ENCODE measurements around the gene LRPAP1. TPM values are rescaled to one million over a fixed set of nuclear protein-coding genes. Genes with fewer than 3 reads are reported as not detected.

Gene LRPAP1
- total RNA-seq, 1 experiment from 2014 or later: 109 TPM

DNA sequence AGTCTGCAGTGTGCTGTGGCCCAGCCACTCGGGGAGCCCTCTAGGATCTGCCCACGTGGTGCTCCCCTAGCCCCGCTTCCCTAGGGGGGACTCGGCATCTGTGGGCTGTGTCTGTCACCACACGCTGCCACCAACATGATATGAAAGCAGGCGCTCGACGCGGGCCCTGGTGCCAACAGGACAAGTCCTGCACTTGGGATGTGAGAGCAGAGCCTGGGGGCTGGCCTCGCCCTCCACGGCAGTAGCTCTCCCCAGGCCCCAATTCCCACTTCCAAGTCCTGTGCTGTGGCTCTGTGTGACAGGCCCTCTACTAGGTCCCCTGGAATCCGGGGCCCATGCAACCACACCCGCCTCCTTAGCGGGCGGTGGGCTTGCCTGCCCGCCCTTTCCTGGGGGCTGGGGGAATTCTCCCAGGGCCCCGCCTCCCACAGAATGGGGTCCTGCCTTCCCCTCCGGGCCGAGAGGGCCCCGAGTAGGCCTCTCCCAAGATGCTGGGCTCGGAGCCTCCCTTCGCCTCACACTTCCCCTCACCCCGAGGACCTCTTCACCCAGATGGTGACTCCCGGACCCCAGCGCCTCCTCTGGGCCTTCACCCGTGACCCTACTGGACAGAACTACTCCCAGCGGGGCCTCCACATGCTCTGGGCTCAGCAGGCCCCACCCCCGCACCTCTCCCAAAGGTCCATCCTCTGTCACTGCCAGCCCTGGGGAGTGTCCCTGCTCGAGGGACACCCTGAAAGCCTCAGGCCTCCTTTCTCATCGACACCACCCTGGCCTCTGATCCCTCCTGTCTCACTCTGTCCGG is 11.2 kb downstream of the LRPAP1 start:
- peak; percentile 17 to 33 for DNase-seq
- no peak overlapping the region for H3K4me3 ChIP-seq

DNA sequence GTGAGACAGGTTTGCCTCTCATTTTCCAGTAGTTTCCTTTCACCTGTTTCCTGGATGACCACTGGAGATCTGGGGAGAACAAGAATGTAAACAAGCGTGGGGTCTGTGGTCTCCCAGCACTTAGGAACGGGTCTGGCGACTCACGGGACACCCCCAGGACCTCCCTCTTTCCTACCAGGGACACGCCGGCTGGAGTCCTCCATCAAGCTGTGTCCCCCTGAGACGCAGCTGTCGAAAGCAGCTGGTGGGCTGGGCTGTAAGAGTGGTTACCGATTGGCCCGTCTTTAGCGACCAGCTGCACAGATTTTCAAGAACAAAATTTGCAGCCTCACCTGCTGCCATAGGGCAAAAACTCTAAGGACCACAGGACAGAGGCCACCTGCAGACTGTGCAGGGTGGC is 11.9 kb downstream of the LRPAP1 start:
- H3K27me3 ChIP-seq: no peaks in the 10 kb centered on the region
- H3K27ac ChIP-seq: peak overlapping the region; percentile 52
- peak; percentile 89 to 91 for DNase-seq
- no peaks in the 10 kb centered on the region for H3K9me3 ChIP-seq (replicated peaks)
- H3K4me1 ChIP-seq: peaks cover 28% of the 10 kb centered on the region
- H3K36me3 ChIP-seq: peaks cover 54% of the 10 kb centered on the region
- no peak overlapping the region for H3K4me3 ChIP-seq

More for the DNA sequence above, 11.2 kb downstream of the LRPAP1 start:
- no peaks in the 10 kb centered on the region for H3K27me3 ChIP-seq
- H3K9me3 ChIP-seq (replicated peaks): no peaks in the 10 kb centered on the region
- H3K36me3 ChIP-seq: peaks cover 48% of the 10 kb centered on the region
- peaks cover 28% of the 10 kb centered on the region for H3K4me1 ChIP-seq
- peak overlapping the region; percentile 52; the same call in 1 of the 2 replicates for H3K27ac ChIP-seq

DNA sequence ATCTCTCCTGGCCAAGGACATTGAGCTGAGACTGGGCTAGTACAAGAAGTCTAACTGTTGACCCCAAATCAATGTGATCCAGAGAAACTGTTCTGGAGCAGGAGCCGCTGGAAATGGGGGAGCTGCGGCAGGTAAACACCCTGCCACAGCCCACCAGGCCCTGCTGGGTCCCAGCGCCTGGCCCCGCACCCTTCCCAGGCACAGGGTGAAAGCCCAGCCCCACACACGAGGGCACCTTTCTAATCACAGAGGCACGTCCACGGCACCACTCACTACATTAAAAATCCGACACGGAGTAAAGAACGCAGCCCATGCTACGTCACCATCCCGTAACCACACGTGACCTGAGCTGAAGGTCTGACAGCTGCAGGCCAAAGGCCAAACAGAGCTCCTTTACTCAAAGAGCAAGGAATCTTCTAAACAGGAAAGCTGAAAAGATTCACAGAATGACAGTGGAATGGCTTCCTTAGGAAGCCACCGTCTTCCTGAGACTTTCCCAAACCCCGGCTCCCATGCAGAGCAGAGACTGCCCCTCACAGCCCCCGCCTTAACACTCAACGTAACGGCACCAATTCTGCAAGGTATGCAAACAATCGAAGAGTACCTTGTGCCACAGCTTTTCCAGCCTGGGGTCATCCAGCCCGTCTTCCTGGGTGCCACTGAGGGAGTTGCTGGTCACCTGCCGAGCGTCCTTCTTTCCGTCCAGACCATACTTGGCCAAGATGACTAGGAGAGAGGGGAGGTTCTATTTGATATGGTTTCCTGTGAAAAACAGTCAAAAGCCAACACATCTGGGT is 12.6 kb downstream of the LRPAP1 start:
- H3K36me3 ChIP-seq: peaks cover 57% of the 10 kb centered on the region

DNA sequence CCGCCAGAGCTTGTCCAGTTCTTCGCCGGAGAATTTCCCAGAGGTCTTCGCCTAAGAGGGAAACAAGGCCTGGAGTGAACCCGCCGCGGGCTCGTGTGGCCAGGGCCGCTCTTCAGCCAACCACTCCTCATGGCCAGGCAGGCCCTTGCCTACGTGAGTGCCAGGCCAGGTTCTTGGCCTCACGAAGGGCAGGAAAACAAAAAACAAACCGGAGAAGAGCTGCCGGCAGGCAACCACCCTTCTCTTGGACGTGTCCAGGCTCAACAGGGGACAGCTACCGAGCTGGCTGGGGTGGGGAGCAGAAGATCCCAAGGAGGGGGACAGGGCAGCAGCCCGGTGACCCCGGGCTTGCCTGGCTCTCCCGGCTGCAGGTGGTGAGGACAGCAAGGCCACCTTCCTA is 13.3 kb downstream of the LRPAP1 start:
- Histone ChIP-seq H3K4me3 (no peak overlapping the region), H3K27me3 (no peaks in the 10 kb centered on the region), H3K9me3 (replicated peaks) (no peaks in the 10 kb centered on the region), H3K27ac (no peak overlapping the region; the same call in 1 of the 2 replicates), H3K4me1 (peaks cover 28% of the 10 kb centered on the region), H3K36me3 (peaks cover 57% of the 10 kb centered on the region)
- DNase-seq: peak in 1 of 2 experiments; percentile 1

More for the DNA sequence above, 12.6 kb downstream of the LRPAP1 start:
- H3K27ac ChIP-seq: peak overlapping the region; percentile 52
- H3K4me3 ChIP-seq: no peak overlapping the region
- DNase-seq: peak in 1 of 2 experiments; percentile 6
- peaks cover 28% of the 10 kb centered on the region for H3K4me1 ChIP-seq
- no peaks in the 10 kb centered on the region for H3K9me3 ChIP-seq (replicated peaks)
- H3K27me3 ChIP-seq: no peaks in the 10 kb centered on the region

DNA sequence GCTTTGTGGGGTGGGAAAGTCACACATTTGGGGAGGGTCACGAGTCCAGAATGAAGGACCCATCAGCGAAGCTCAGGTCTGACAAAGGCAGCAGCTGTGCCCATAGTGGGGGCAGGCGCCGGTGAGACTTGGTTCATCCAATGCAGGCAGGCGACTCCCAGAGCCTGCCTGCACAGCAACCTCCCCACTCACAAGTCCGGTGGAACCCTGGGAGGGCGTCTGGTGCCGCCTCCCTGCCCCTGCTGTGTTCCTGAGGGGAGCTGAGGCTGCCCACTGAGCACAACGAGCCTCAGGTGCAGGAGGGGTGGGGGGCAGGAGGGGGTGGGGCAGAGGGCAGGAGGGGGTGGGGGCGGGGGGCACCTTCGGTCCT is 13.7 kb downstream of the LRPAP1 start:
- Histone ChIP-seq H3K4me3 (no peak overlapping the region), H3K27ac (no peak overlapping the region), H3K27me3 (no peaks in the 10 kb centered on the region), H3K36me3 (peaks cover 59% of the 10 kb centered on the region), H3K4me1 (peaks cover 28% of the 10 kb centered on the region), H3K9me3 (replicated peaks) (no peaks in the 10 kb centered on the region)
- DNase-seq: no peak

DNA sequence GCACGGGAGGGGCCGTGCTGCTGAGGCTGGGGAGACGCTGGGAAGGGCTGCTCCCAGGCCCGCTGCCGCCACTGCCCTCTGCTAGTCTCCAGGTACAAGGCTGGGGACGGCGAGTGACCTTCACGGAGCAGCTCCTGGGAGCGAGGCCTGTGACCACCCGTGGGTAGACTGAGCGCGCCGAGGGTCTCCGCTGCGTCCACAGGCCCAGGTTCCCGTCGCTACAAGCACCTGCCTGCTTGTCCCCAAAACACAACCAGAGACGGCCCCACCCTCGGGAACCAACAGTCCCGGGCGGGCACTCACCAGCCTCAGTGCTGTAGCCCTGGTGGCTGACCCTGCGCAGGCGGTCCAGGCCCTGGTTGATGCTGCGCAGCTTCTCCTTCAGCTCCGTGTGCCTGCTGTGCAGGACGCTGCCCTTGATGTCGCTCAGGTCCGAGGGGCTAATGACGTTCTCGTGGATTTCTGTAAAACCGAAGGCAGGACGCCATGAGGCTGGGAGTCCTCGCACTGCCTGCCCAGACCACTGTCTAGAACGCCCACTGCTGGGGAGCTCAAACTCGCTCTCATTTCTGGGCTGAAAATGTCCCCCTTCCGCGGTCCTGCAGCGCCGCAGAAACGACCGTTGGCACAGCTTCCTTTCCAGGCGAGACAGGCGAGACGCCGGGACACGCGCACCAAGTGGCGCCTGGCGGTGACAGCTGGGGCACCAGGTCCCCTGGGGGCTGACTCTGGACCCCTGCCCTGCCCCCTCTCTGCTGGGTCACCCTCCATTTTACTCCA is 14.3 kb downstream of the LRPAP1 start:
- Histone ChIP-seq H3K4me3 (no peak overlapping the region), H3K27ac (no peak overlapping the region), H3K36me3 (peaks cover 61% of the 10 kb centered on the region), H3K27me3 (no peaks in the 10 kb centered on the region), H3K9me3 (replicated peaks) (no peaks in the 10 kb centered on the region), H3K4me1 (peaks cover 28% of the 10 kb centered on the region)
- DNase-seq: peak in 1 of 2 experiments; percentile 2

DNA sequence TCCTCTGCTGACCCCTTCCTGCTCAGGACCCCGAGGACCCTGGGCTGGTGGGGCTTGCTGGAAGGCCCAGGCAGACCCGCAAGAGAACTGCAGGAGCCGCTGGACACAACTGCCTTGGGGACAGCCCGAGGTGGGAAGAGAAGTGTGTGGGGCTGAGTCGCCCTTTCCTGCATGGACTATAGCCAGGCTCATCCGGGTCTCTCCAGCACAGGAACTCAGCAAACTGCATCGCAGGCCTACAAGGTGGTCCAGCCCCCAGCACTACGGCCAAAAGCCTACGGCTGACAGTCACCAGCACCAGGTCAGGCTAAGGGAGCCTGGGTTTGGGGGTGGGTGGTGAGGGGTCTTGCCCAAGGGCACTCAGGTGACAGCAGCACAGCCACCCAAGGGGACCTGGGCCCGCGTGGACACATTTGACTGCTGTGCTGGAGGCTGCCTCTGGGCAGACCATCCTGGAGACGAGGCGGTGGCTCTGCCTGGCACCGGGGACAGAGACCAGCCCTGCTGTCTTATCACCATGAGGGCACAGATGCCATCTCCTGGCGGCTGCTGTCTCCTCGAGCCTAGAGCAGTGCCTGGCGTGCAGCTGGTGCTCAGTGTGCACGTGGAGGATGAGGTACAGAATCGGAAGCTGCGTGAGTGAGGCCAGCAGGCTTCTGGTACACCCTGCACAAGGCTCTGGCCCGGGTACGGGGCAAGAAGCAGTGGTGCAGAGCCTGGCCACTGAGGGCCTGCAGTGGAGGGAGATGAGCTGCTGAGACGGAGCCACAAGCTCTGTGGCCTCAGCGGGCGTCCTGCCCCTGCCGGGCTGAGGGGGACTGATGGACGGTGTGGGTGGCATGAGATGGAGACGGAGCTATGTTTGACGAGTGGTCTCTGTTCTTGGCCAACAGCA is 15.1 kb downstream of the LRPAP1 start:
- peaks cover 28% of the 10 kb centered on the region for H3K4me1 ChIP-seq
- H3K9me3 ChIP-seq (replicated peaks): no peaks in the 10 kb centered on the region
- H3K4me3 ChIP-seq: no peak overlapping the region
- peaks cover 69% of the 10 kb centered on the region for H3K36me3 ChIP-seq
- DNase-seq: no peak
- no peak overlapping the region for H3K27ac ChIP-seq
- no peaks in the 10 kb centered on the region for H3K27me3 ChIP-seq

DNA sequence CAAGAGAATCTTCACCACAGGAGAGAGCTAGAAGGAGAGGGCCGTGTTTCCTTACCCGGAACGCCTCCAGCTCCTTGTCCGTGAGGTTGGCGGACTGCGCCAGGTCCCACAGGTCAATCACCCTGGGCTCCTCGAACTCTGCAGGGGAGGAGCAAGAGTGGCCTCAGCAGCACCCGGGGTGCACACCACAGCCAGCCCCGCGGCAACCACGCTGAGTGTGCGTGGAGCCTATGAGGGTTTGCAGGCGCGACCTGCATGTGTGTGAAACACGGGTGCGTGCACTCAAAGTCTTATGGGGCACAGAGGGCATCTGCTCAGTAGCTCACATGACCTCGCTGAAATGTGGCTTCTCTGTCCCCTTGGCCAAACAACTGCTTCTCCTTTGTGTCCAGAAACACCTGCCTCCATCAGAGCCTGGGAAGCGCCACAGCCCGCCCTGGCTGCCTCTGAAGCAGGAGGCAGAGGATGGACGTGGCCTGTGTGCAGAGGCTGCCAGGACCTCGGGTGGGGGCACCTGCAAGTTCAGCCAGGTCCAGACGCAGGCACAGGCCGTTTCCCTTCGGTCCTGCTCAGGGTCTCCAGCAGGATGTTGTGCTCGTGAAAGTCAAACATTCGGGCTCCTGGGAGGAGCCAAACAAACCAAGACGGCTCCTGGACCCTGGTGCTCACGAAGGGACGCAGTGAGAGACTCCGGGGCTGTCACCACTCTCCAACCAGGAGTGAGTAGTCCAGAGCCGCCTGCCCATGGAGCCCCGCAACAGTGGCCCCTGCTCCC is 16.0 kb downstream of the LRPAP1 start:
- Histone ChIP-seq H3K27ac (no peak overlapping the region), H3K27me3 (no peaks in the 10 kb centered on the region), H3K4me3 (no peak overlapping the region), H3K4me1 (peaks cover 20% of the 10 kb centered on the region), H3K36me3 (peaks cover 67% of the 10 kb centered on the region), H3K9me3 (replicated peaks) (no peaks in the 10 kb centered on the region)
- DNase-seq: no peak

DNA sequence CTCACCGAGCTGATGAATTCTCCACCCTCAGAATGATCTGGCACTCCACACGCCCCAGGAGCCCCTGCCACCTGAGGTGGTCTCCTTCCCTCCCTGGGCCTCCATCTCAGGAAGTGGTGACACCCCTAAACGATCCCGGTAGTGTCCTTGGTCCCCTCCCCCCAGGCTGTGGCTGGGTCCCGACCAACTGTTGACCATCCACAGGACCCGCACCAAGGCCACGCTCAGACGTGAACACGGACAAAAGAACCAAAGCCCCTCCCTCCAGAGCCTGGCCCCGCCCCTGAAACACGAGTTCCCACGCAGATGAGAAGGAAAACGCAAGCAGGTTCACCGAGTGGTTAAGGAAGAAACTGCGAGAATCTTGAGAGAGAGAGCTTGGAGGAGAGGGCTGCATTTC is 16.6 kb downstream of the LRPAP1 start:
- no peaks in the 10 kb centered on the region for H3K27me3 ChIP-seq
- H3K36me3 ChIP-seq: peaks cover 70% of the 10 kb centered on the region
- DNase-seq: no peak
- no peak overlapping the region for H3K4me3 ChIP-seq
- peaks cover 14% of the 10 kb centered on the region for H3K4me1 ChIP-seq
- no peaks in the 10 kb centered on the region for H3K9me3 ChIP-seq (replicated peaks)
- H3K27ac ChIP-seq: no peak overlapping the region

DNA sequence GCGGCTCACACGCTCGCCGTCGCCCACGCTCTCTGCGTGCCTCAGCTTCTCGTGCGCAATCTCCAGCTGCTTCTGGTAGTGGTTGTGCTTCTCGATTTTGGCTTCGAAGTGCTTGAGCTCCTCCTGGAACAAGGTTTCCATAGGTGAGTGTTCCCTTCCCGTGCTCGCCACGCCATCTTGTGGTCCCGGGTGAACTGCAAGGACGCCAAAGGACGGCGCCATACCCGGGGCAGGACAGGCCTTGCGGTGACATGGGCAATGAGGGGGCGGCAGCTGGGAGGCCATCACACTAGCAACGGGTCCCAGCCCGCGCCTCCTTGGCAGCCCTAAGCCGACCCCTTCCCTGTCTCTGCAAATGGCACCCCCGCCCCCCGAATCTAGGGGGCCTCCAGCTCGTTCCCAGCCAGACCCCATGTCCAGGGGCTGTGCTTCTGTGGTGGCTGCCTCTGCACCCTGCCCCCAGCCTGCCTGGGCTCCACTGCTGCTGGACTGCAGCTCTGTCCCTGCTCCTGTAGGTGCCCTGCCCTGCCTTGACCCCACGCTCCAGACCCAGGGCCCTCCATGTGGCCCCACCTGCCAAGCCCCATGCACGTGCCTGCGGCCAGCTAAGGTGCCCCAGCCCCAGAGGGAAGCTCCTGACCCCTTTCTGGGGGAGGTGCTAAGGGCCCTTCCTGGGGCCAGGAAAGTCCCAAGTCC is 17.3 kb downstream of the LRPAP1 start:
- Histone ChIP-seq H3K4me1 (peaks cover 7% of the 10 kb centered on the region), H3K4me3 (no peak overlapping the region), H3K36me3 (peaks cover 76% of the 10 kb centered on the region), H3K27ac (no peak overlapping the region), H3K9me3 (replicated peaks) (no peaks in the 10 kb centered on the region), H3K27me3 (no peaks in the 10 kb centered on the region)
- DNase-seq: no peak

DNA sequence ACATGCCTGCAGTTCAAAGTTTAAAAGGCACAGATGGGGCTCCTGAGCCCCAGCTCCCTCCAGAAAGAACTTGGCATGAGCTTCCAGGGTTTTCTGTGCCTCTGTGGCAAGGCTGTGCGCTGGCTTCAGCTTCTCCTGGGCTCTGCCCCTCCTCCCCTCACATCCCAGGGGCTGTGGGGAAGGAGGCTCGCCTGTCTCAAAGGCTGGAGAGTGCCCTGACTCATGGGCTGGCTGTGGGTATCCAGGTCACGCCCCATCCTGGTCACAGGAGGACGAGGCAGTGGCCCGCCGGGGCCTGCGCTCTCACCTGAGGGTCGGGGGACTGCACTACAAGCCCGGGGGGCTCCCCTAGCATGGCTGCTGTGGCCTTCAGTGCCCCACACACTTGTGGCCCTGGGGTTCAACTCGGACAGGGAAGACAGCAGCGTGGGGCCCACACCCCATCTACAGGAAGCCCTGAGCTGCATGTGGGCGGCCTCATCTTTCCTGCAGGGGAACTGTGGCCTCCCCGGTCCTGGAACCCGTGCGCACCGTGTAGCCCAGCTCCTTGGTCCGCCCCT is 17.9 kb downstream of the LRPAP1 start:
- Histone ChIP-seq H3K27ac (no peak overlapping the region), H3K9me3 (replicated peaks) (no peaks in the 10 kb centered on the region), H3K4me3 (no peak overlapping the region), H3K27me3 (no peaks in the 10 kb centered on the region), H3K4me1 (peaks cover under 1% of the 10 kb centered on the region; the same call in 1 of the 2 replicates), H3K36me3 (peaks cover 73% of the 10 kb centered on the region)
- no peak for DNase-seq

DNA sequence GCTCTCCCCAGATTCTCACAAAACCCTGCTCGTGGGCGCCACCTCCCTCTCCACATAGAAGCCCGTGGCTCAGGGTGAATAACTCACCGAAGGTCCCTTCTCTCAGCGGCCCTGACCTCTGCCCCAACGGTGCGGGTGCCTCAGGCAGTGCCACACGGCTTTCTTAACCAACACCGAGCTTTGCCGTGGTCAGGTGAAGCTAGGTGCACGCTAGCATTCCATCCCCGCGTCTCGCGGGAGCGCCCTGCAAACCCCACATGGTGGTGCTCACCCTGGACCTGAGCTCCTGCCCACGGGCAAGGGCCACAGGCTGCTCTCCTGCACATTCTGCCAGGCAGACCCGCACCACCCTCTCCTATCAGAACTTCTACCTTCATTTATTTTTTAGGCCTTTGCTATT is 18.4 kb downstream of the LRPAP1 start:
- no peaks in the 10 kb centered on the region for H3K9me3 ChIP-seq (replicated peaks)
- DNase-seq: no peak
- H3K27ac ChIP-seq: no peak overlapping the region
- H3K4me1 ChIP-seq: no peaks in the 10 kb centered on the region
- H3K27me3 ChIP-seq: no peaks in the 10 kb centered on the region
- no peak overlapping the region for H3K4me3 ChIP-seq
- peaks cover 70% of the 10 kb centered on the region for H3K36me3 ChIP-seq

DNA sequence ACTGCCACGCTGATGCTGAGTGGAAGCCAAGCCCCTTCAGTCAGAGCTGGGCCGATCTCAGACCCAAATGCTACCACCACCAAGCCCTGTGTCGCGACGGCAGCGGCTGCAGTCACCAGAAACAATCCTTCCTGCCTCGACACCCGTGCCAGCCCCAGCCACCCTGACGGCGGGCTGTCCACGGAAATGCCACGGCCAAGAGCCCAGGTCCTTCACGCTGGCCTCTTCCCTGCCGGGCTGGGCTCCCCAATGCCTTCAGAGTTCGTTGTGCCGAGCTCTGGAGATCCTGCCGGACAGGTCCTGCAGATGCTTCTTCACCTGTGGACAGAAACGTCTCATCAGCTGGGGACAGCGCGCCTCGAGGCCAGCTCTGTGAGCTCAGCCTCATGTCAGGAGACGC is 19.5 kb downstream of the LRPAP1 start:
- Histone ChIP-seq H3K4me1 (no peaks in the 10 kb centered on the region), H3K27me3 (no peaks in the 10 kb centered on the region), H3K9me3 (replicated peaks) (no peaks in the 10 kb centered on the region), H3K4me3 (no peak overlapping the region), H3K36me3 (peaks cover 72% of the 10 kb centered on the region), H3K27ac (no peak overlapping the region)
- no peak for DNase-seq
